Fibroblast of skin of right biceps (primary cell): Measurements from ENCODE around the gene RNU5D-1.
"Not testable (repeated sequence)": the region's sequence is repeated elsewhere in the genome, so short reads cannot be mapped to it uniquely, and the experiment has no call there.

Experiments
- DNase-seq: peaks from one replicate; pipeline ENCODE4 v3.0.0-alpha.2; 2013

The RNU5D-1 gene

GRCh38 chr1:44730741-44731512, at the start of gene RNU5D-1:
TSS of gene RNU5D-1 (minus strand) at chr1:44731170.
- peak; percentile 98 for DNase-seq

GRCh38 chr1:44780583-44781121, 49.7 kb upstream of the RNU5D-1 start:
- DNase-seq = no peak

GRCh38 chr1:44778705-44779576, 48.0 kb upstream of the RNU5D-1 start:
- DNase-seq = no peak

GRCh38 chr1:44777969-44778635, 47.1 kb upstream of the RNU5D-1 start:
- DNase-seq = no peak

- no peak for DNase-seq
These were observed 46.6 kb upstream of the RNU5D-1 start for GRCh38 chr1:44777547-44777946.

GRCh38 chr1:44776730-44777068, 45.7 kb upstream of the RNU5D-1 start:
- DNase-seq = no peak

- peak; percentile 12 for DNase-seq
These were observed 45.2 kb upstream of the RNU5D-1 start for GRCh38 chr1:44775930-44776729.

GRCh38 chr1:44775078-44775929, 44.3 kb upstream of the RNU5D-1 start, which contains the start of gene RPS8:
TSS of gene RPS8 (plus strand) at chr1:44775540. CDS start at chr1:44775597, 57 bp downstream.
- DNase-seq = peak; percentile 95

GRCh38 chr1:44766421-44766820, 35.5 kb upstream of the RNU5D-1 start:
- not testable (repeated sequence) for DNase-seq

- DNase-seq = no peak
These were observed 29.9 kb upstream of the RNU5D-1 start for GRCh38 chr1:44760876-44761275.

- no peak for DNase-seq
These were observed 28.1 kb upstream of the RNU5D-1 start for GRCh38 chr1:44759077-44759476.

- no peak for DNase-seq
These were observed 26.4 kb upstream of the RNU5D-1 start for GRCh38 chr1:44757420-44757819.

GRCh38 chr1:44747878-44748277, 16.9 kb upstream of the RNU5D-1 start:
- no peak for DNase-seq

GRCh38 chr1:44743211-44743610, 12.2 kb upstream of the RNU5D-1 start:
- DNase-seq = no peak

GRCh38 chr1:44740179-44740617, 9.2 kb upstream of the RNU5D-1 start:
- DNase-seq = no peak

- peak; percentile 98 for DNase-seq
These were observed 8.6 kb upstream of the RNU5D-1 start, which contains the start of gene KIF2C for GRCh38 chr1:44739307-44740178. TSS of gene KIF2C (plus strand) at chr1:44739837. CDS start at chr1:44739933, 96 bp downstream.

- DNase-seq = not testable (repeated sequence)
These were observed 8.0 kb upstream of the RNU5D-1 start for GRCh38 chr1:44738953-44739306.

GRCh38 chr1:44735992-44736391, 5.0 kb upstream of the RNU5D-1 start:
- DNase-seq = no peak

GRCh38 chr1:44733784-44734183, 2.8 kb upstream of the RNU5D-1 start:
- DNase-seq = no peak

- DNase-seq = peak; percentile 86
These were observed 2.4 kb upstream of the RNU5D-1 start for GRCh38 chr1:44733365-44733764.
